HG02763 (cell line): Measurements from ENCODE around the gene HSD17B12.

Source experiments
- ATAC-seq: cut with Tn5 transposase; IDR thresholded peaks from one replicate; pipeline ENCODE4 v1.9.1; 2021; ENCODE audit warnings: mild to moderate bottlenecking, moderate library complexity; ENCODE audit not compliant: unreplicated experiment

HSD17B12 gene

GRCh38 chr11:43856993-43857392, 176.5 kb downstream of the HSD17B12 start:
- ATAC-seq = no peak

- ATAC-seq = no peak
Observed at GRCh38 chr11:43861141-43861540, 180.6 kb downstream of the HSD17B12 start.

GRCh38 chr11:43866520-43866919, 186.0 kb downstream of the HSD17B12 start:
- ATAC-seq = no peak

- ATAC-seq = no peak
Observed at GRCh38 chr11:43866969-43867368, 186.4 kb downstream of the HSD17B12 start.

DNA sequence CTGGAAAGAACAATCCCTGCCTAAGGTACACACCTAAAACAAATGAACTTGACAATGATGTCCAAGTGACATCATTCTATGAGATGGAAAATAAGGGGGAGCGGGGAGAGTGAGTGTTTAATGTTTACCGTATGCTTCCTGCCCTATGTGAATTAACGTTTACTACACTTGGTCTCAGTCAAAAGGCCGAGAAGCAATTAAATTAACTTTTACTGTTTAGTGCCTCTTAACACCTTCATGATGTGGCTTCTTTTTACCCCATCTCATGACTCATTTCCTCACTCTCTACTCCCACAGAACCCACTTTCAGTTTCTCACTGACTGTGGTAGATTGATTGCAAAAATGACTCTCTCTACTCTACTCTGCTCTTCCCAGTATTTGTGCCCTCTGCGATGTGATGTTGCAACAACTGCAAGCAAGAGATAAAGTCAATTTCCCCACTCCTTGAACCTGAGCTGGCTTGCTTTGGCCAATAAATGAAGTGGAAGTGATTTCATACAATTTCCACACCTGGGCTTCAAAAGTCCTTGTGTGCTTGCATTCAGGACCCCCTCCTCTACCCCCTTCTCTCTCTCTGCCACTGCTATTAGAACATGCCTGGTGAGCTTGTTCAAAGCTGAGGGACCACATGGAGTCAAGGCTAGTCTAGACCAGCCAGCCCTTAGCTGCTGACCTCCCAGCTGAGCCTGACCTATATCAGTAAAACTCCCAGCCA, 188.5 kb downstream of the HSD17B12 start:
- ATAC-seq = peak; percentile 99

- ATAC-seq = no peak
Observed at GRCh38 chr11:43871051-43871450, 190.5 kb downstream of the HSD17B12 start.

DNA sequence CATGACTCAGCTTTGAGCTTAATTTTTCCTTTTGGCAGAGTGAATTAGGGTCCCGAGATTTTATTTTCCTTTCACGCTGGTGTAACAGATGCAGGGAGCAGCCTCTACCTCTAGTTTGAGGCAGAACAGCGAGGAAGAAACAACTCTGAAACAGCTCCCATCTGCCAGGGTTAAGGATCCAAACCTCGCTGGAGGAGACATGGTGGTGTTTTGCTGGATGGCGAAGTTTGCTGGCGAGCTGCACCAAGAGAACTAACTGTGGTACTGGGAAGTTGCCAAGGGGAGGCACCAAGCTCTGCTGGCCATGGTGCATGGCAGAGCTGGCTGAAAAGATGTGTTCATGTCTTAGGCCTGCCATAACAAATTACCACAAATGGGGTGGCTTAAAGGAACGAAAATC, 192.5 kb downstream of the HSD17B12 start:
- ATAC-seq = no peak

DNA sequence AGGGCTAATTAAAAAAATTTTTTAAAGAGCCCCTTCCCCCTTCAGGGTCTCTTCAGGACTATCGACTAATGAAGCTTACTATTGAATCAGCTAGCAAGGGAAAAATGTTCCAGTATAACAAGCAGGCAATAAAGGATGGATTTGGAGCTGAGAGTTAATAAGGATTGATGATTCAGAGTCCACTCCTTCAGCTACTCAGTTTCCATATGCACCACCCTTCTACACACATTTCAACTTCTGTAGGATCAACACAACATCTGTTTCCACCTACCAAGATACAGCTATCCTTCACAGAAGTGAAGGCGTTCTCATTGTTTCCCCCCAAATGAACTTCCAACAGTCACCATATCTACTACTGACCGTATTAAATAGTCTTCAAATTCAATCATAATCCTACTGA, 193.5 kb downstream of the HSD17B12 start:
- ATAC-seq = no peak

DNA sequence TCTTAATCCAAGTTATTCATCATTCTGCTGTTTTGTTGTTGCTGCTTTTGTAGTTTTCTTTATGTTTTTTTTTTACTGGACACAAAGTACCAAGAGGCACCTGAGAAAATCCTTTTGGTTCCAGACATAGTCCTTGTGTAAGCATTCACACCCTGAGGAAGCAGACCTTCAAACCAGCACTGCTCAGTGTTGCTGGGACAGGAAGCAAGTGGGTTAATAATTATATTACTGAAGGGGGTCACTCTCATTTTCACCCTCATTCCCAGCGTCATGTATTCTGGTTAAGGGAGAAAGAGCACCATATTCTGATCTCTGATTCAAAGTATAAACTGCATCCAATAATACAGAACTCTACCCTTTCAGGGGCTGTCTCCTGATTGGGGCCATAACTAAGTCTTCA, 194.2 kb downstream of the HSD17B12 start:
- no peak for ATAC-seq

DNA sequence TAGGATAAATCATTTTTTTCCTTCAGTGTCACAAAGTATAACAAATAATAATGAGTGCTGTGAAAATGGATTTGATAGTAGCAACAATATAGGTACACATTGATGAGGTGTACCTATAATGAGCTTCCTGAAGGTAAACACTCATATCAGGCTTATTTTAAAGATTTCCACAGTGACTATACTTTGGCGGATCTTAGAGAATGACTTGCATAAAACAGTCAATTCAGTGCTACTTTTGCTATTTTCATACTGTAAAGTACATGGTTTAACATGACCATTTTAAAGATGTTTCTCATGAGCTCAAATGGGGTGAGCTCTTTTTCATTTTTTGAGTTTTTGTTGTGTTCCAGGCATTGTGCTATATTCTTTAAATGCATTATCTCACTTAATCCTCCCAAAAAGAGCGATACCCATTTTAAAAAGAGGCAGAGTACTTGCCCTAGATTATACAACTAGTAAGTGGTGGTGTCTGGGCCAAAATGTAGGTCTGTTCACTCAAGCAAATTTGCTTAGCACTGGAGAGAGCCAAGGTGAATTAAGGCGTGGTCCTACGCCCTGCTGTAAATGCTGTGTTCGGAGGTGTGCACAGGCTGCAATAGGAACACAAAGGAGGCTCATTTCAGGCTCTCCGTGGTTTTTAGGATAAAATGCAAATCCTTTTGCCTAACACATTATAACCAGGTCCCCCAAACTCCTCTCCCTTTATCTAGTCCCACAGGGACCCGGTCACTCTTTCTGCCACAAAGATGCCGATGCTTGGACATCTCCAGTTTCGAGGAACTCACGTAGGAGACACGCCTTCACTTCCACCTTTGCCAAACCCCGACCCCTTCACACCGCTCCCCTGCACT, 199.5 kb downstream of the HSD17B12 start:
- no peak for ATAC-seq

- ATAC-seq = peak; percentile 99
Observed at GRCh38 chr11:43880640-43881159, 200.2 kb downstream of the HSD17B12 start, which contains the start of gene ALKBH3. Gene ALKBH3 (plus strand): TSS chr11:43880831. CDS start chr11:43882653, 1,822 bp downstream.

- ATAC-seq = no peak
Observed at GRCh38 chr11:43892851-43893250, 212.3 kb downstream of the HSD17B12 start.

- no peak for ATAC-seq
Observed at GRCh38 chr11:43894546-43894945, 214.0 kb downstream of the HSD17B12 start.

DNA sequence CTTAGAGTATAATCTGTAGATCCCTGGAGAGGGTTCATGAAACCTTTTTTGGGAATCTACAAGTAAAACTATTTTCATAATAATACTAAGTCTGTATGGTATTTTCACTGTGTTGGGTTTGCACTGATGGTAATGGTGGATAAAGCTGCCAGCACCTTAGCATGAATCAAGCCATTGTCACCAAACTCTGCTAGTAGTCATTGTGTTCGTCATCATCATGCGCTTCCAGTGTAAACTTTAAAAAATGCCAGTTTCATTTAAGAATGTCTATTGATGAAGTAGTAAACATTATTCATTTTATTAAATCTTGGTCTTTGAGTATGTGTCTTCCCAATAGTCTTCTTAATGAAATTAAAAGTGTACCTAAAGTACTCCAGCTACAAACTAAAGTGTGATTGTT, 215.1 kb downstream of the HSD17B12 start:
- no peak for ATAC-seq

- ATAC-seq = no peak
Observed at GRCh38 chr11:43898574-43898973, 218.0 kb downstream of the HSD17B12 start.

DNA sequence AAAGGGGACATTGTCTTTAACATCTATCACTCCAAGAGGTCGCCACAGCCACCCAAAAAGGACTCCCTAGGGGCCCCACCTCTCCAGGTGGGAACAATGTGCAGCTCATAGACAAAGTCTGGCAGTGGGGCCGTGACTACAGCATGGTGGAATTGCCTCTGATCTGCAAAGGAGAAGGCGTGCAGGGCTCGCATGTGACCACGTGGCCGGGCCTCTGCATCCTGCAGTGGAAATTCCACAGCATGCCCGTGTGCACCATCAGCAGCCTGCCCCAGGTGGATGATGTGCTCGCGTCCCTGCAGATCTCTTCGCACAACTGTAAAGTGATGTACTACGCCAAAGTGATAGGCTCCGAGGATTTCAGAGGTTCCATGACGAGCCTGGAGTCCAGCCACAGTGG, 218.6 kb downstream of the HSD17B12 start:
- no peak for ATAC-seq

DNA sequence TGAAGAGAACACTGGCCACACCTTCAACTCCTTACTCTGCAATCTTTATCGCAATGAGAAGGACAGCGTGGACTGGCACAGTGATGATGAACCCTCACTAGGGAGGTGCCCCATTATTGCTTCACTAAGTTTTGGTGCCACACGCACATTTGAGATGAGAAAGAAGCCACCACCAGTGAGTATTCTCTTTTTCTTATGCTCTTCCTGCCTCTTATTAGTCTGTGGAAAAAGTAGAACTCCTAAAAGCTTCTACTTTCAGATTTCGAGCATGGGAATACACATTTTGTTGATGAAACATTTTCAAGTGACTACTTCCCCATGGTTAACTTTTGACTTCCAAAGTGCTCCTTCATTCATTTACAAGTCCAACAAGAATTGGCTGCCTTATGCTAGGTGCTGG, 221.0 kb downstream of the HSD17B12 start:
- no peak for ATAC-seq

GRCh38 chr11:43903078-43903477, 222.5 kb downstream of the HSD17B12 start:
- no peak for ATAC-seq

DNA sequence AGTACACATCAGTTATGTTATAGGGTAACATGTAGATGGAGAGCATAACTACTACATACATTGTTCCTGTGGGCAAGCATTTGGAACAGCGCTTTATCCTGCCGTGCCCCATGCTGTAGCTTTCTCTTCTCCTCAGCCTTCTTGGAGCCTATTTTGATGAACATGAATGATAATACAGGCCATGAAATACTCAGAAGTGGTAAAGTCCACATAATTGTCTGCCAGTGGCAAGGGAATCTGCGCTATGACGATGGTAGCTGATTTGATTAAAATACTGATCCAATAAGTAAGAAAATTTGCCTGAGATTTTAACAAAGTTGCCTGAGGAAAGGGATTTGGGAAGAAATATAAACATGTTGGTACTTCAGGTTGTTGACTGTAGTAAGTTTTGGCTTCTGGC, 223.4 kb downstream of the HSD17B12 start:
- no peak for ATAC-seq

DNA sequence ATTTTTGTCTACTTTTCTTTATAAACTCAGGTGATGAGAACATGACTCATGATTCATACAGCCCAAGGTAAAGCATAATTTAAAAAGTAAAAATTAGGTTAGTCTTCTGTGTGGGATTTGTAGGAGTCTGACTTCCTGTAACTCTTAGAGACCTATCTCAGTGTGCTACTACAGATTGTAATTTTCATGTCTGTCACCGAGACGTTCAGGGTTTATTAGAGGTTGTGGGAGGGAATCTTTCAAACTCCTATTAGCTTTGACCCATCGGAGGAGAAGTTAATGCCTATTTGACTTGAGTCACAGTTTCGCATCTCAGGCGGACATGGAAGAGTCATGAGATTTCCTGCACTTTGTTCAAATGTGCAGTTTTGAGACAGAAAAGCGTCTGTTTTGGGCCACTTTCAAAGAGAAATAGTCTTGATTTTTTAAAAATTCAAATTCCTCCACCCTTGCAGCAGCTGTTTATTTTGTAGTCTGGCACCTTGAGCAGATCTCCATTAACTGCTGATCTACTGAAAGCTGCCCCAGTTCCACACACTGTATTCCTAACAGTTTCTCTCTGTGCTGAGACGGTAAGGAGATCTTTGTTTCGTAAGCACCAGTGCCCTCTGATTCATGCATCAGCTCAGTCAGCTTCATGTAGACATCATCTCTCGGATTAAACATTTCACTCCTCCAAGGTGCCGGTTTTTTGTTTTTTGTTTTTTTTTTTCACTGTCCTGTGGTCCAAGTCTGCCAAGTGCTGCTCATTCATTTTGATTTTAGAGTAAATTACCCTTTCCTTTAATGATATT, 224.4 kb downstream of the HSD17B12 start:
- no peak for ATAC-seq

GRCh38 chr11:43905813-43906241, 225.3 kb downstream of the HSD17B12 start:
- no peak for ATAC-seq
